H1 (cell line): Measurements from ENCODE around the gene PRDM15. TPM values are rescaled to one million over a fixed set of nuclear protein-coding genes. Genes with fewer than 3 reads are reported as not detected.

ENCODE experiments used
- ASH2L ChIP-seq: fragments of 200-600, 300-600 bp; sonication (generic); IDR thresholded peaks from one replicate; pipeline ENCODE4 v1.7.1; 2017; ENCODE audit warnings: low read length
- CTCF ChIP-seq, 3 experiments: IDR thresholded peaks; 1 replicate in 2 of 3; 2 replicates in 1 of 3; pipeline versions ENCODE4 v1.5.1 to v1.6.1; 2011; ENCODE audit warnings: low read length in 3 of 3, mild to moderate bottlenecking in 3 of 3, inconsistent platforms in 2 of 3, low read depth in 1 of 3, moderate library complexity in 1 of 3; ENCODE audit not compliant: insufficient read depth in 1 of 3; ENCODE audit errors: control extremely low read depth in 1 of 3
- NANOG ChIP-seq: IDR thresholded peaks from 2 replicates; pipeline ENCODE4 v1.6.1; 2011; ENCODE audit warnings: low read length, low read depth, mild to moderate bottlenecking, inconsistent platforms; ENCODE audit not compliant: insufficient read depth, poor library complexity, severe bottlenecking
- SIX5 ChIP-seq: IDR thresholded peaks from 2 replicates; pipeline ENCODE4 v1.6.1; 2011; ENCODE audit warnings: mild to moderate bottlenecking, low read depth, low read length
- SRF ChIP-seq: IDR thresholded peaks from 2 replicates; pipeline ENCODE4 v1.6.1; 2011; ENCODE audit warnings: mild to moderate bottlenecking, low read depth, low read length, moderate library complexity
- TEAD4 ChIP-seq: IDR thresholded peaks from 2 replicates; pipeline ENCODE4 v1.6.1; 2012; ENCODE audit warnings: low read depth, low read length, inconsistent platforms, mixed read lengths
- polyA plus RNA-seq, 7 experiments: library from polyadenylated mRNA; depleted of rRNA in 3 of 7; stranded (reverse) in 5 of 7; unstranded in 2 of 7; fragments of >200 nt in 5 of 7; fragments of 200-250 nt in 2 of 7; gene quantifications; 1 replicate in 5 of 7; 2 replicates in 1 of 7; 4 replicates in 1 of 7; pipeline versions ENCODE4 v1.2.1 to v1.2.3, GENCODE V29; 2011 to 2013; ENCODE audit warnings: missing spikeins in 2 of 7, mixed read lengths in 2 of 7
- total RNA-seq: library from RNA; stranded (reverse); fragmentation: NEBNext Ultra II Directional; extraction: Animal tissue kit (Norgen Biotek cat#: 25700); gene quantifications from 2 replicates; pipeline ENCODE4 v1.2.1, GENCODE V29; 2021

Gene PRDM15
- total and polyA plus RNA-seq, 2 of the 8 experiments (the other 6 are each of a cell fraction or from before 2014, with no cell fraction given) = 9.7 to 10.5 TPM

- TF ChIP-seq CTCF (IDR thresholded peaks at IDR 0.05; ENCODE audit: control extremely low read depth in 1 of 3, insufficient read depth in 1 of 3, low read depth in 1 of 3, low read length in 3 of 3) (no peak), SIX5 (no peak), ASH2L (no peak), TEAD4 (no peak), NANOG (no peak), SRF (no peak)
Observed at GRCh38 chr21:41926807-41927171, 47.6 kb upstream of the PRDM15 start (continued).
